GM19467 (cell line): Measurements from ENCODE around the gene A3GALT2.

Source experiments
- ATAC-seq: cut with Tn5 transposase; IDR thresholded peaks from one replicate; pipeline ENCODE4 v1.9.1; 2021; ENCODE audit warnings: mild to moderate bottlenecking, moderate library complexity; ENCODE audit not compliant: unreplicated experiment

Gene A3GALT2

GRCh38 chr1:33350611-33351280, 29.8 kb upstream of the A3GALT2 start:
- no peak for ATAC-seq

- ATAC-seq: peak; percentile 68
Measured at GRCh38 chr1:33349778-33350610, 29.1 kb upstream of the A3GALT2 start.

- peak; percentile 34 for ATAC-seq
Measured at GRCh38 chr1:33349081-33349759, 28.3 kb upstream of the A3GALT2 start.

- no peak for ATAC-seq
Measured at GRCh38 chr1:33348676-33349080, 27.8 kb upstream of the A3GALT2 start.

GRCh38 chr1:33348194-33348593, 27.3 kb upstream of the A3GALT2 start:
- no peak for ATAC-seq

- no peak for ATAC-seq
Measured at GRCh38 chr1:33347650-33347992, 26.7 kb upstream of the A3GALT2 start.

GRCh38 chr1:33346927-33347649, 26.2 kb upstream of the A3GALT2 start:
- ATAC-seq: no peak

- ATAC-seq: no peak
Measured at GRCh38 chr1:33346533-33346926, 25.6 kb upstream of the A3GALT2 start.

- ATAC-seq: no peak
Measured at GRCh38 chr1:33344896-33345560, 24.1 kb upstream of the A3GALT2 start.

GRCh38 chr1:33343539-33343938, 22.6 kb upstream of the A3GALT2 start:
- ATAC-seq: no peak

GRCh38 chr1:33342041-33342723, 21.3 kb upstream of the A3GALT2 start:
- no peak for ATAC-seq

- ATAC-seq: no peak
Measured at GRCh38 chr1:33341190-33341589, 20.3 kb upstream of the A3GALT2 start.

GRCh38 chr1:33339413-33339812, 18.5 kb upstream of the A3GALT2 start:
- no peak for ATAC-seq

- no peak for ATAC-seq
Measured at GRCh38 chr1:33338440-33339211, 17.7 kb upstream of the A3GALT2 start.

GRCh38 chr1:33338048-33338439, 17.1 kb upstream of the A3GALT2 start:
- ATAC-seq: no peak

GRCh38 chr1:33337441-33337840, 16.5 kb upstream of the A3GALT2 start:
- ATAC-seq: no peak

- no peak for ATAC-seq
Measured at GRCh38 chr1:33336580-33336979, 15.7 kb upstream of the A3GALT2 start.

- ATAC-seq: no peak
Measured at GRCh38 chr1:33335020-33335419, 14.1 kb upstream of the A3GALT2 start.

GRCh38 chr1:33334081-33334552, 13.2 kb upstream of the A3GALT2 start:
- no peak for ATAC-seq
